SK-N-SH treated with all-trans-retinoic acid at 6 μM for 48 hours (cell line): ENCODE measurements around the gene NTF3.

Experiments
- CSDC2 ChIP-seq: fragments of 250-450 bp; sonication (Bioruptor Pico); IDR thresholded peaks from 2 replicates; pipeline ENCODE4 v1.5.0; 2020; ENCODE audit warnings: mild to moderate bottlenecking, moderate library complexity
- OSR1 ChIP-seq: fragments of 250-450 bp; sonication (Bioruptor Pico); IDR thresholded peaks from 2 replicates; pipeline ENCODE4 v1.8.0; 2022; ENCODE audit warnings: moderate library complexity, mild to moderate bottlenecking, inconsistent platforms
- PATZ1 ChIP-seq: fragments of 250-450 bp; sonication (Bioruptor Pico); IDR thresholded peaks from 2 replicates; pipeline ENCODE4 v1.8.0; 2020; ENCODE audit warnings: mild to moderate bottlenecking, moderate library complexity, borderline replicate concordance
- TOX ChIP-seq: fragments of 250-450 bp; sonication (Bioruptor Pico); IDR thresholded peaks from 2 replicates; pipeline ENCODE4 v1.8.0; 2021; ENCODE audit warnings: mild to moderate bottlenecking, moderate library complexity, borderline replicate concordance
- ZC3H10 ChIP-seq: fragments of 250-450 bp; sonication (Bioruptor Pico); IDR thresholded peaks from 2 replicates; pipeline ENCODE4 v1.5.1; 2021; ENCODE audit warnings: mild to moderate bottlenecking, moderate library complexity
- ZFP3 ChIP-seq: fragments of 250-450 bp; sonication (Bioruptor Pico); IDR thresholded peaks from 2 replicates; pipeline ENCODE4 v1.5.0; 2020; ENCODE audit warnings: mild to moderate bottlenecking, moderate library complexity
- ZFP30 ChIP-seq: fragments of 450-650 bp; formaldehyde crosslinking; IDR thresholded peaks from 2 replicates; pipeline ENCODE4 v1.5.0; 2022; ENCODE audit warnings: mild to moderate bottlenecking, moderate library complexity
- ZNF565 ChIP-seq: fragments of 450-650 bp; formaldehyde crosslinking; conservative IDR thresholded peaks from 2 replicates; pipeline ENCODE4 v1.5.0; 2020; ENCODE audit warnings: low read depth, mild to moderate bottlenecking, moderate library complexity
- TF ChIP-seq, protein P1 (sequence below): fragments of 250-450 bp; sonication (Bioruptor Pico); IDR thresholded peaks from 2 replicates; pipeline ENCODE4 v1.5.1; 2020; ENCODE audit warnings: low read depth, mild to moderate bottlenecking, moderate library complexity
- TF ChIP-seq, protein P2 (sequence below): fragments of 250-450 bp; sonication (Bioruptor Pico); IDR thresholded peaks from 2 replicates; pipeline ENCODE4 v1.5.0; 2020; ENCODE audit warnings: mild to moderate bottlenecking, moderate library complexity

DNA sequence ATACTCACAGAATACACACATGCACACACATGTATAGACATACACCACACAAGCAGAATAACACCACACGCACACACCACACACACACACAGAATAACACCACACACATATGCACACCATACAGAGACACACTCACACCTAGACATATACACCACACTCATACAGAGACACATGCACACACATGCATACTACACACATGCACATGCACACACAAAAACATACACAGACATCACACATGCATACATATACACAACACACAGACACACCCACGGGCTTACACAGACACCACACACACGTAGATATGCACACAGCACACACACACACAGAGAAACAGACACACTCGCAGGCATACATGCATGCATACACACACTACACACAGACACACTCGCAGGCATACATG, 49.7 kb downstream of the NTF3 start:
- TF ChIP-seq, protein P1, sequence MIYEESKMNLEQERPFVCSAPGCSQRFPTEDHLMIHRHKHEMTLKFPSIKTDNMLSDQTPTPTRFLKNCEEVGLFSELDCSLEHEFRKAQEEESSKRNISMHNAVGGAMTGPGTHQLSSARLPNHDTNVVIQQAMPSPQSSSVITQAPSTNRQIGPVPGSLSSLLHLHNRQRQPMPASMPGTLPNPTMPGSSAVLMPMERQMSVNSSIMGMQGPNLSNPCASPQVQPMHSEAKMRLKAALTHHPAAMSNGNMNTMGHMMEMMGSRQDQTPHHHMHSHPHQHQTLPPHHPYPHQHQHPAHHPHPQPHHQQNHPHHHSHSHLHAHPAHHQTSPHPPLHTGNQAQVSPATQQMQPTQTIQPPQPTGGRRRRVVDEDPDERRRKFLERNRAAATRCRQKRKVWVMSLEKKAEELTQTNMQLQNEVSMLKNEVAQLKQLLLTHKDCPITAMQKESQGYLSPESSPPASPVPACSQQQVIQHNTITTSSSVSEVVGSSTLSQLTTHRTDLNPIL (CRISPR knock-in tag), result no peak
- TF ChIP-seq, protein P2, sequence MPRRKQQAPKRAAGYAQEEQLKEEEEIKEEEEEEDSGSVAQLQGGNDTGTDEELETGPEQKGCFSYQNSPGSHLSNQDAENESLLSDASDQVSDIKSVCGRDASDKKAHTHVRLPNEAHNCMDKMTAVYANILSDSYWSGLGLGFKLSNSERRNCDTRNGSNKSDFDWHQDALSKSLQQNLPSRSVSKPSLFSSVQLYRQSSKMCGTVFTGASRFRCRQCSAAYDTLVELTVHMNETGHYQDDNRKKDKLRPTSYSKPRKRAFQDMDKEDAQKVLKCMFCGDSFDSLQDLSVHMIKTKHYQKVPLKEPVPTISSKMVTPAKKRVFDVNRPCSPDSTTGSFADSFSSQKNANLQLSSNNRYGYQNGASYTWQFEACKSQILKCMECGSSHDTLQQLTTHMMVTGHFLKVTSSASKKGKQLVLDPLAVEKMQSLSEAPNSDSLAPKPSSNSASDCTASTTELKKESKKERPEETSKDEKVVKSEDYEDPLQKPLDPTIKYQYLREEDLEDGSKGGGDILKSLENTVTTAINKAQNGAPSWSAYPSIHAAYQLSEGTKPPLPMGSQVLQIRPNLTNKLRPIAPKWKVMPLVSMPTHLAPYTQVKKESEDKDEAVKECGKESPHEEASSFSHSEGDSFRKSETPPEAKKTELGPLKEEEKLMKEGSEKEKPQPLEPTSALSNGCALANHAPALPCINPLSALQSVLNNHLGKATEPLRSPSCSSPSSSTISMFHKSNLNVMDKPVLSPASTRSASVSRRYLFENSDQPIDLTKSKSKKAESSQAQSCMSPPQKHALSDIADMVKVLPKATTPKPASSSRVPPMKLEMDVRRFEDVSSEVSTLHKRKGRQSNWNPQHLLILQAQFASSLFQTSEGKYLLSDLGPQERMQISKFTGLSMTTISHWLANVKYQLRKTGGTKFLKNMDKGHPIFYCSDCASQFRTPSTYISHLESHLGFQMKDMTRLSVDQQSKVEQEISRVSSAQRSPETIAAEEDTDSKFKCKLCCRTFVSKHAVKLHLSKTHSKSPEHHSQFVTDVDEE (CRISPR knock-in tag), result no peak
- TF ChIP-seq ZFP30, result no peak
- no peak for TF ChIP-seq ZFP3
- no peak for TF ChIP-seq CSDC2 (CRISPR knock-in tag)
- TF ChIP-seq PATZ1, result no peak
- TF ChIP-seq ZNF565 (CRISPR knock-in tag), result no peak
- TF ChIP-seq ZC3H10 (CRISPR knock-in tag), result no peak
- TF ChIP-seq OSR1 (CRISPR knock-in tag), result no peak
- no peak for TF ChIP-seq TOX (CRISPR knock-in tag)
